SK-N-SH treated with all-trans-retinoic acid at 6 μM for 48 hours (cell line): ENCODE data around the gene AKT3.

Source experiments
- ATAC-seq: fragments of 200-7000 bp; cut with Tn5 transposase; 3 replicates; pipeline ENCODE4 v1.9.1; 2020; ENCODE audit warnings: mild to moderate bottlenecking, moderate library complexity
- CREB5 ChIP-seq: fragments of 250-450 bp; sonication (Bioruptor Pico); IDR thresholded peaks from 2 replicates; pipeline ENCODE4 v1.5.1; 2020; ENCODE audit warnings: low read depth, mild to moderate bottlenecking, moderate library complexity
- CSDC2 ChIP-seq: fragments of 250-450 bp; sonication (Bioruptor Pico); IDR thresholded peaks from 2 replicates; pipeline ENCODE4 v1.5.0; 2020; ENCODE audit warnings: mild to moderate bottlenecking, moderate library complexity
- GLIS3 ChIP-seq: fragments of 250-450 bp; sonication (Bioruptor Pico); IDR thresholded peaks from 2 replicates; pipeline ENCODE4 v1.5.0; 2020; ENCODE audit warnings: mild to moderate bottlenecking, moderate library complexity
- ISL1 ChIP-seq: fragments of 250-450 bp; sonication (Bioruptor Pico); IDR thresholded peaks from 2 replicates; pipeline ENCODE4 v2.1.2; 2022; ENCODE audit warnings: mild to moderate bottlenecking, moderate library complexity
- OSR1 ChIP-seq: fragments of 250-450 bp; sonication (Bioruptor Pico); IDR thresholded peaks from 2 replicates; pipeline ENCODE4 v1.8.0; 2022; ENCODE audit warnings: moderate library complexity, mild to moderate bottlenecking, inconsistent platforms
- POU6F1 ChIP-seq: fragments of 250-450 bp; sonication (Bioruptor Pico); IDR thresholded peaks from 2 replicates; pipeline ENCODE4 v1.8.0; 2021; ENCODE audit warnings: low read depth, mild to moderate bottlenecking, moderate library complexity, borderline replicate concordance
- PPARA ChIP-seq: fragments of 250-450 bp; sonication (Bioruptor Pico); IDR thresholded peaks from 2 replicates; pipeline ENCODE4 v1.5.0; 2020; ENCODE audit warnings: mild to moderate bottlenecking, borderline replicate concordance
- RARB ChIP-seq: fragments of 250-450 bp; sonication (Bioruptor Pico); IDR thresholded peaks from 2 replicates; pipeline ENCODE4 v1.8.0; 2021; ENCODE audit warnings: mild to moderate bottlenecking, moderate library complexity
- TSHZ2 ChIP-seq: fragments of 250-450 bp; sonication (Bioruptor Pico); IDR thresholded peaks from 2 replicates; pipeline ENCODE4 v1.5.0; 2020; ENCODE audit warnings: mild to moderate bottlenecking, moderate library complexity
- ZC3H10 ChIP-seq: fragments of 250-450 bp; sonication (Bioruptor Pico); IDR thresholded peaks from 2 replicates; pipeline ENCODE4 v1.5.1; 2021; ENCODE audit warnings: mild to moderate bottlenecking, moderate library complexity
- ZFP3 ChIP-seq: fragments of 250-450 bp; sonication (Bioruptor Pico); IDR thresholded peaks from 2 replicates; pipeline ENCODE4 v1.5.0; 2020; ENCODE audit warnings: mild to moderate bottlenecking, moderate library complexity
- ZNF70 ChIP-seq: fragments of 450-650 bp; formaldehyde crosslinking; IDR thresholded peaks from 2 replicates; pipeline ENCODE4 v1.5.0; 2020; ENCODE audit warnings: mild to moderate bottlenecking, moderate library complexity
- ZNF8 ChIP-seq: fragments of 450-650 bp; formaldehyde crosslinking; IDR thresholded peaks from 2 replicates; pipeline ENCODE4 v1.5.0; 2020; ENCODE audit warnings: mild to moderate bottlenecking, moderate library complexity
- TF ChIP-seq, protein P1 (sequence below): fragments of 250-450 bp; sonication (Bioruptor Pico); IDR thresholded peaks from 2 replicates; pipeline ENCODE4 v1.8.0; 2020; ENCODE audit warnings: mild to moderate bottlenecking, moderate library complexity, borderline replicate concordance
- TF ChIP-seq, protein P2 (sequence below): fragments of 250-450 bp; sonication (Bioruptor Pico); IDR thresholded peaks from 2 replicates; pipeline ENCODE4 v1.5.1; 2021; ENCODE audit warnings: mild to moderate bottlenecking, moderate library complexity

The AKT3 gene

DNA sequence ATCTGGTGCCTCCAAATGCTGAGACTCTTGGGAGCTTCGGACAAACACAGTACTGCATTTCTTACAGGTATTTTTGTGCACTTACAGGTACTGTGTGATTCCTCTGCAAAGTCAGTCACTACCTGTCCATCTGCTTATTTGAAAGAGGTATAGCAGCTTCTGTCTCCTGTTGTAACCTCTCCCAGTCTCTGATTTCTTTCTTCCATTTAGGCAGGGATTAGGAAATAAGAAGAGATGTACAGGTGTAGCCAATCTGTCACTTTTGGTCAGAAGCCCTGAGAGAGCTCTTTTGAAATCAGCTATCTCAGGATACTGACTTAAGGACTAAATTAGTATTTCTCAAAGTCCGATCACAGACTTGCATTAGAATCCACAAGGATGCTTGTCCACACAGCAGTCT lies 54.0 kb downstream of the AKT3 start:
- TF ChIP-seq ZFP3 (CRISPR knock-in tag) (no peak), RARB (CRISPR knock-in tag) (no peak), POU6F1 (CRISPR knock-in tag) (no peak), GLIS3 (CRISPR knock-in tag) (no peak), OSR1 (CRISPR knock-in tag) (no peak), ZC3H10 (CRISPR knock-in tag) (no peak), CSDC2 (CRISPR knock-in tag) (no peak)
- ATAC-seq: no peak

GRCh38 chr1:243793298-243793697 lies 56.7 kb downstream of the AKT3 start:
- TF ChIP-seq, protein P1, sequence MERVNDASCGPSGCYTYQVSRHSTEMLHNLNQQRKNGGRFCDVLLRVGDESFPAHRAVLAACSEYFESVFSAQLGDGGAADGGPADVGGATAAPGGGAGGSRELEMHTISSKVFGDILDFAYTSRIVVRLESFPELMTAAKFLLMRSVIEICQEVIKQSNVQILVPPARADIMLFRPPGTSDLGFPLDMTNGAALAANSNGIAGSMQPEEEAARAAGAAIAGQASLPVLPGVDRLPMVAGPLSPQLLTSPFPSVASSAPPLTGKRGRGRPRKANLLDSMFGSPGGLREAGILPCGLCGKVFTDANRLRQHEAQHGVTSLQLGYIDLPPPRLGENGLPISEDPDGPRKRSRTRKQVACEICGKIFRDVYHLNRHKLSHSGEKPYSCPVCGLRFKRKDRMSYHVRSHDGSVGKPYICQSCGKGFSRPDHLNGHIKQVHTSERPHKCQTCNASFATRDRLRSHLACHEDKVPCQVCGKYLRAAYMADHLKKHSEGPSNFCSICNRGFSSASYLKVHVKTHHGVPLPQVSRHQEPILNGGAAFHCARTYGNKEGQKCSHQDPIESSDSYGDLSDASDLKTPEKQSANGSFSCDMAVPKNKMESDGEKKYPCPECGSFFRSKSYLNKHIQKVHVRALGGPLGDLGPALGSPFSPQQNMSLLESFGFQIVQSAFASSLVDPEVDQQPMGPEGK (CRISPR knock-in tag): no peak
- TF ChIP-seq RARB (CRISPR knock-in tag): no peak
- no peak for TF ChIP-seq CREB5 (CRISPR knock-in tag)
- TF ChIP-seq, all 23 proteins: peak for 0
- no peak for ATAC-seq

DNA sequence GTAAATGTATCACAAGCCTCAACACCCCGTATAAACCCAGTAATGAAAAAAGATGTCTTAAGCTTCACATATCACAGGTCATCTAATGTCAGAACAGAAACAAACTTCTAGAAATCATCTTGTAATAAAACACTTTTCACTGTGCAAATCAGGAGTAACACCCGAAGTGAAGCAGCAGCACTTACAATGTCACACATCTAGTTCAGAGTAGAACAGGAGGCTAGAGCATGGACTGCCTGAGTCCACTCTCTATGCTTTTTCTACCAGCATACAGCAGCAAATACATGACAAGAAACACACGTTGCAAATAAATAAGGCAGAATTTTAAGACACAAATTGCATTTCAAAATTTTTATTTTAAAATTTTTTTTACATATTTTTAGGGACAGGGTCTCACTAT lies 57.2 kb downstream of the AKT3 start:
- no peak for ATAC-seq
- TF ChIP-seq, protein P2, sequence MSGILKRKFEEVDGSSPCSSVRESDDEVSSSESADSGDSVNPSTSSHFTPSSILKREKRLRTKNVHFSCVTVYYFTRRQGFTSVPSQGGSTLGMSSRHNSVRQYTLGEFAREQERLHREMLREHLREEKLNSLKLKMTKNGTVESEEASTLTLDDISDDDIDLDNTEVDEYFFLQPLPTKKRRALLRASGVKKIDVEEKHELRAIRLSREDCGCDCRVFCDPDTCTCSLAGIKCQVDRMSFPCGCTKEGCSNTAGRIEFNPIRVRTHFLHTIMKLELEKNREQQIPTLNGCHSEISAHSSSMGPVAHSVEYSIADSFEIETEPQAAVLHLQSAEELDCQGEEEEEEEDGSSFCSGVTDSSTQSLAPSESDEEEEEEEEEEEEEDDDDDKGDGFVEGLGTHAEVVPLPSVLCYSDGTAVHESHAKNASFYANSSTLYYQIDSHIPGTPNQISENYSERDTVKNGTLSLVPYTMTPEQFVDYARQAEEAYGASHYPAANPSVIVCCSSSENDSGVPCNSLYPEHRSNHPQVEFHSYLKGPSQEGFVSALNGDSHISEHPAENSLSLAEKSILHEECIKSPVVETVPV (CRISPR knock-in tag): no peak
- TF ChIP-seq ISL1 (CRISPR knock-in tag) (no peak), TSHZ2 (CRISPR knock-in tag) (no peak), ZNF8 (CRISPR knock-in tag) (no peak), CREB5 (CRISPR knock-in tag) (no peak), POU6F1 (CRISPR knock-in tag) (no peak), ZC3H10 (CRISPR knock-in tag) (no peak), ZFP3 (CRISPR knock-in tag) (no peak)

DNA sequence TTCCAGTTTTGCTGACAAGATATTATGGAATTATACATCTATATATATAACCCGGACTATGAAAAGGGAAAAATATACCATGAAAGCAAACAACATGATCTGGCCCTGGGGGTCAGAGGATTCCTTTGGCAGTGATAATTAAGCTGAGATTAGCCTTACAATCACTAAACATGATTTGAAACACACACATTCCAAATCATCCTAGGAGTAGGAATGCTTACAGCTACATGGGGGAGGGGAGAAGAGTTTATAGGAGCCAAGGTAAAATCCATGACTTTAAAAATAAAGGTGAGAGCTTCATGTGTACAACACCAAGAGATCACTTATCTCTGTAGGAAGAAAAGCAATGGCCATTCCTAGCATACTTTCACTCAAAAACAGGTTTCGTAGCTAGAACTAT lies 57.6 kb downstream of the AKT3 start:
- TF ChIP-seq, protein P2 (CRISPR knock-in tag): no peak
- TF ChIP-seq, protein P1 (CRISPR knock-in tag): no peak
- no peak for TF ChIP-seq PPARA (CRISPR knock-in tag)
- TF ChIP-seq OSR1 (CRISPR knock-in tag): no peak
- TF ChIP-seq POU6F1 (CRISPR knock-in tag): no peak
- TF ChIP-seq ZNF70: no peak
- TF ChIP-seq RARB (CRISPR knock-in tag): no peak
- TF ChIP-seq ZC3H10 (CRISPR knock-in tag): no peak
- no peak for ATAC-seq
